ENCODE results near the gene PSMD14.

Gene PSMD14

GRCh38 chr2:161420406-161421074, 112.3 kb downstream of the PSMD14 start:
- no peak for DNase-seq

- DNase-seq, result no peak
Observed at GRCh38 chr2:161421686-161422085, 113.5 kb downstream of the PSMD14 start.

GRCh38 chr2:161422816-161423403, 114.7 kb downstream of the PSMD14 start:
- DNase-seq, result no peak

GRCh38 chr2:161423421-161424393, 115.5 kb downstream of the PSMD14 start:
- no peak for DNase-seq

GRCh38 chr2:161424394-161424769, 116.2 kb downstream of the PSMD14 start:
- no peak for DNase-seq

GRCh38 chr2:161424891-161425727, 116.9 kb downstream of the PSMD14 start:
- no peak for DNase-seq

GRCh38 chr2:161425728-161426454, 117.7 kb downstream of the PSMD14 start:
- no peak for DNase-seq

GRCh38 chr2:161426455-161426921, 118.3 kb downstream of the PSMD14 start:
- DNase-seq, result no peak

GRCh38 chr2:161426922-161427663, 118.9 kb downstream of the PSMD14 start:
- no peak for DNase-seq

- DNase-seq, result no peak
Observed at GRCh38 chr2:161427664-161428587, 119.7 kb downstream of the PSMD14 start.

GRCh38 chr2:161430386-161430785, 122.2 kb downstream of the PSMD14 start:
- DNase-seq, result no peak

- DNase-seq, result no peak
Observed at GRCh38 chr2:161432107-161432506, 123.9 kb downstream of the PSMD14 start.

GRCh38 chr2:161434118-161434517, 125.9 kb downstream of the PSMD14 start:
- no peak for DNase-seq

- no peak for DNase-seq
Observed at GRCh38 chr2:161436411-161436810, 128.2 kb downstream of the PSMD14 start.

GRCh38 chr2:161438598-161438997, 130.4 kb downstream of the PSMD14 start:
- no peak for DNase-seq

GRCh38 chr2:161445097-161445496, 136.9 kb downstream of the PSMD14 start:
- DNase-seq, result no peak

GRCh38 chr2:161448431-161448830, 140.2 kb downstream of the PSMD14 start:
- DNase-seq, result no peak
